T-helper 2 cell treated with Interferon-gamma antibody and Interleukin-4, amounts not matched to agents 100 ng/mL and 5 ng/mL, for 36 hours (primary cell): ENCODE data around the gene TMEM154. TPM values are rescaled to one million over a fixed set of nuclear protein-coding genes. Genes with fewer than 3 reads are reported as not detected.

ENCODE experiments used
- intact Hi-C: fragments of 100-400 bp; cut with micrococcal nuclease; formaldehyde crosslinking; loops from one replicate; pipeline ENCODE4 v1.15.1; 2023
- total RNA-seq: library from RNA; stranded (reverse); gene quantifications from 2 replicates; pipeline ENCODE4 v1.2.3, GENCODE V29; 2022

The TMEM154 gene
- total RNA-seq, 1 donor from 2014 or later: 29.7 TPM

GRCh38 chr4:152598454-152598853, 81.3 kb downstream of the TMEM154 start:
- intact Hi-C loops: no loop called here

DNA sequence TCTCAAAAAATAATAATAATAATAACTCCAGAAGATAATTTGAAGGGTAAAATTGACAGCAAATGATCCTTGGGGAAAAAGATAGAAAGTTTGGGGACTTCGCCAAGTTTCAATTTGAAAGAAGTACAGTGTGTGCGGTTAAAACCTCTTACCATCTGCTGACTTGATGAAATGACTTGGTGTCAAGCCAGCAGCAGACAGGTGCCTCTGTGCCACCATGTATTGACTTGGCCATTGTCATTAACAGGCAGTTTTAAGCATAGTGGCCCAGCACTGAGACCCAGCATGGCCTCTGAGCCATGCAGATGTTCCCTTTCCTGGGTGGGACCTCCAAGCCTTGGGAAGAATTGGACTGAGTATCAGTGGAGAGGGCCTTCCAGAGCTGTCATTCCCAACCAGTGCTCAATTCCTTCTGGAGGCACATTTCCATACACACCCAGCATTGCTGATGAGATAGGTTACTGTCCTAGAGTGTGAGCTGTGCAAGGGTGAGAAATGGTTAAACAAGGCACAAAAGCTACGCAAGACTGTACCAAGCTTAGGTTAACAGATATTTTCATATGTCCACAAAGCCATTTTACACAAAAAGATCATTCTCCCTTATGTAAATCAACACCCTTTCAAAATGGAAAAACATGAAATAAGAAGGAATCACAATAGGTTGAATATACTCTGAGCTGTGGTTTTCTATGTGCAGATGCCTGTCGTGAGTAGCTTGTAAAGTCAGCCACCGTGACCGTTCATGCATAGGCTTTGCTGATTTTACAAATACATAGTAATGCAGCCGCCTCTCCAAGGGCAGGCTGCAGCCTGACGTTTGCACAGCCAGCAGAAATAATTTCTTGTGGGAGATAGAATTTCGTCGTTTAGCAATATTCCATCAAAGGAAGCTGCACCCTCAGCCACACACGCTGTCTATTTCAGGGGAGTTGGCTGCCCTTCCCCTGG, 84.5 kb downstream of the TMEM154 start:
- intact Hi-C loops: no loop called here

DNA sequence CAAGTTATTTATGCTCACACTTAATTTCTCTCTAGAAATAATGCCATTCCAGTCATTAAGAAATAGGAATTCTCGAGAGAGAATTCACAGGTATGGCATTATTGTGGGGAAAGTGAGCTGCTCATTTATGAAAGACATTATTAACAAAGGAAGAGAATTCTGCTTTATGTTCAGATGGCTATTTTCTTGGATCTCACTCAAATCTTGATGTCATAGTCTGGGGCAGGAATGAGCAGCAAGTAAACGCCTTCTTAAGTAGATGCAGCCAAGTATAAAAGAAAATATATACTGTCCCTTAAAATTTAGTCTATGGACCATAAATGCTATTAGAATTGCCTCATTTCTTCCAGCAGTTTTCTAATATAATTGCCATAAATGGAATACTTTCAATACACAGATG, 85.7 kb downstream of the TMEM154 start:
- intact Hi-C loops: no loop called here

DNA sequence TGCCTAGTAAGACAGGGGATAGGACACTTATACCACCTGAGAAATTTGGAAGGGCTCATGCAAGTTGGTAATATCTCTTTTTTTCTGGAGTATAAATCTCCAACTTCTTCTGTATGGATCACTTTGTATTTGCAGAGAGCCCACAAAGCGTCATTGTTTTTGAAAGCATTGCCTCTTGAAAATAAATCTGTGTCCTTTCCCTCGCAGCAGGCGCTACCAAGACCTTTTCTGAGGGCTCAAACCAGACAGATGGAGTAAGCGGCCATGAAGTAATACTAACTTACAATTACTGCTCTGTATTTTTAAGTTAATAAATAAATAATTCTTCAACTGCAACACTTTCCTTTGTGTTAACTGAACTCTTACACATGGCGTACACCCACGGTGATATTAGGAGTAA, 87.9 kb downstream of the TMEM154 start:
- intact Hi-C loops: loop anchor here (1.0 kb wide), 1 partner anchor 56 kb away; the partner anchor contains the start of gene FBXW7

GRCh38 chr4:152591396-152591795, 88.4 kb downstream of the TMEM154 start:
- intact Hi-C loops: loop anchor here (1.0 kb wide), 1 partner anchor 55 kb away; the partner anchor contains the start of gene FBXW7

DNA sequence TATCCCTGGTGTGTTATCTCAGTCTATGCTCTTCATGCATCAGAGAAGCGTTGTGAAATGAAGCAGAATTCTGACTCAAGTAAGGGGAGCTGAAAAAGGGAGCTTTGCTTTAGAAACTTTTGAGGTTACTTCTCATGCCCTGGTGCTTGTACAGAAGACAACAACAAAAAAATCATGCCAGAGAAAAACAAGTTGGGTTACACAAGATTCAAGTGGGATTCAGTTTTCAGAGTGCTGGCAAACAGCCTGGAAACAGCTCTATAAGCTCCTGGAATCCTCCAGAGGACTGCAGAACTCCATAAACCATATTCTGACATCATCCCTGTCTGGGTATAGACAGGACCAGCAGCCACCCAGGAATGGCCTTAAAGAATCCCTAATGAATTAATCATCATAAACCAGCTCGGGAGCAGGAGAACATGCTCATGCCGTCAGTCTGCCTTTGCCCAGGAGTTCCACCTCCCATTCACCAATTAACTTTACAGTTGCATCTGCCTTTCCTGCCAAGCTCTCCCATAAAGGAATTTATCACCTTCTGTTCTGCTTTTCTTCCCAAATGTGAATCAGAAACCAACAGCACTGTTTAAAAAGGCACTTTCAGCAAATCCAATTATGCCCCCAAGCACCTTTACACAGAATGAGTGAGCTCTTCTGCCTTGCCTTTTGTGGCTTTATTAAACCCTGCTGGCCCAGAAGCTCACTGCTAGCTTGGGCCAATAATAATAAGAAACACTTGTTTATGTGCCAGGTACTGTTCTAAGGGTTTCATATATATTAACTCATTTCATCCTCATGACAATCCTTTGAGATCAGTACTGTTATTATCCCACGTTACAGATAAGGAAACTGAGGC, 89.4 kb downstream of the TMEM154 start:
- intact Hi-C loops: loop anchor here (1.0 kb wide), 1 partner anchor 54 kb away; the partner anchor contains the start of gene FBXW7

DNA sequence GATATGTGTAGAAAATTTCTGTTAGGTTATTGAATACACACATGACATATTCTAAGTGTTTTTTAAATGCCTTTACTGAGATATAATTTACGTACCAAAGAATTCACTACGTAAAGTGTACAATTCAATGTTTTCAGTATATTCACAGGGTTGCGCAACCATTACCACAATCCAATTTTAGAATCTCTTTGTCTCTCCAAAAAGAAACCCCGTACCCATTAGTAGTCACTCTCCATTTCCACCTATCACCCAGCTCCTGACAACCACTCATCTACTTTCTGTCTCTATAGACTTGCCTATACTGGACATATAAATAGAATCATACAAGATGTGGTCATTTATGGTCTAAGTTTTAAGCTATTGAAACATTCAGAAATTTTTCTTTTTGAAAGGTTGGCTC, 90.9 kb downstream of the TMEM154 start:
- intact Hi-C loops: no loop called here

GRCh38 chr4:152587127-152587526, 92.7 kb downstream of the TMEM154 start:
- intact Hi-C loops: no loop called here

DNA sequence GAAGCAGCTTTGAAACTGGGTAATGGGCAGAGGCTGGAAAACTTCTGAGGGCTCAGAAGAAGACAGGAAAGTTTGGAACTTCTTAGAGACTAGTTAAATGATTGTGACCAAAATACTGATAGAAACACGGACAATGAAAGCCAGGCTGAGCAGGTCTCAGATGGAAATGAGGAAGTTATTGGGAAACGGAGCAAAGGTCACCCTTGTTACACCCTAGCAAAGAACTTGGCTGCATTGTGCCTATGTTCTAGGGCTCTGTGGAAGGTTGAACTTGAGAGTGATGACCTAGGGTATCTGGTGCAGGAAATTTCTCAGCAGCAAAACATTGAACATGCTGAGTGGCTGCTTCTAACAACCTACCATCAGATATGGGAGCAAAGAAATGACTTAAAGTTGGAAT, 93.1 kb downstream of the TMEM154 start:
- intact Hi-C loops: no loop called here

DNA sequence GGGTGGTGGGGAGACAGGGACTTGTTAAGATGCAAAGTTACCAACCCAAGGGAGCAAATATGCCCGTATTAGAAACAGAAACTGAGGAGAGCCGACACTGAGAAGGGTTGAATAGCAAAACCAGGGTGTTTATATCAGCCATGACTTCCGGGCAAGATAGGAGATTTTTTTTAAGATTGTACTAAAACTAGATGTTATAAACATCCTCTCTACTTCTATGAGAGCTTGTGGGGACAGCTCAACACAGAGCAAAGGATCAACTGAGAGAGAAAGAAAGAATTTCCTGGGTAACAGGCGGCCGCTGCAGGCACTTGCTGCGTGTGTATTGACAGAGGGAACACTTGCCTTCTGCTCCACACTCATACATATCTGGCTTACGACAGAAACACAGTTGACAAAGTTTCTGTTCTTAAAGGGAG, 94.8 kb downstream of the TMEM154 start:
- intact Hi-C loops: no loop called here

DNA sequence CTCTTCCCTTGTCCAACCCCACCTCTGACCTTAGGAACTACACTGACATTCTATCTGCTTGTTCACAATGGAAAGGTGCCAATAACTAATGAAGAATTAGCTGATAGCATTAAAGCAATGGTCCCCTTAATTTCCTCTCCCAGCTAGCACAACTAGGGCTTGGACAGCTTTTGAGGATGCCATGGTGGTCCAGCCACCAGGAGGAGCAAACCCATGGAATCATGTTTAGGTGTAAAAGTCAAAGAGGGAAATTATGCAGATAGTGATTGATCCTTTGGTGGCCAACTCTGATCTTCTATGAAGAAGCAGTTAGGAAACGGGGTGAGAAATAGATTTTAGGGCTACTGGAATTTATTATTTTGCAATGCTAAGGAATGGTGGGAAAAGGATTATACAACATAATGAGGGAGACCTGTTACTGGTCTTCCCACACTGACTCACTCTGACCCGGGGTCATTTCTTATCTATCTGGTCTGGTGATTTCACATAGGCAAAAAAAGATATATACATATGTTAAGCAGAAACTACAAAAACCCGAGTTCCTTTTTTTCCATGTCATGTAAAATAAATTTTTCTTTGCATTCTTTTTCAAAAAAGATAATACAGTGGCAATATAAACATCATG, 98.1 kb downstream of the TMEM154 start:
- intact Hi-C loops: no loop called here

DNA sequence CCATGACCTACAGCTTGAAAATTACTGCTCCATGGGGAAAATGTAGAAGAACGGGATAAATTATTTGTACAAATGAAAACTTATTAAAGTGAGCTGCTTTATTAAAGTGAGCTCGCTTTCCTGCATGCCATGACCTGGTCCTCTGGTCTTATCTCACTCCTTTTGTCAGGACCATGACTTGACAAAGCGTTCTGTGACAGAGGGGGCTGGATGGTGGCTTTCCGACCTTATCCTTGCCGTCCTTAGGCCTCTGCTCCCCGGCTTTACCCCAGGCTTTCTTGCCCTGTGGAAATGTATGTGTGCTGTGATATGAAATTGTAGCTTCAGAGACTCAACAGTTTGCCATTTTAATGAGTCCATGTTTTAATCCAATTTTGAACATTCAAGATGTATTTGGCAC, 99.9 kb downstream of the TMEM154 start:
- intact Hi-C loops: no loop called here

- intact Hi-C loops: no loop called here
Measured at GRCh38 chr4:152579107-152579764, 100.6 kb downstream of the TMEM154 start.

GRCh38 chr4:152578670-152579069, 101.1 kb downstream of the TMEM154 start:
- intact Hi-C loops: no loop called here

DNA sequence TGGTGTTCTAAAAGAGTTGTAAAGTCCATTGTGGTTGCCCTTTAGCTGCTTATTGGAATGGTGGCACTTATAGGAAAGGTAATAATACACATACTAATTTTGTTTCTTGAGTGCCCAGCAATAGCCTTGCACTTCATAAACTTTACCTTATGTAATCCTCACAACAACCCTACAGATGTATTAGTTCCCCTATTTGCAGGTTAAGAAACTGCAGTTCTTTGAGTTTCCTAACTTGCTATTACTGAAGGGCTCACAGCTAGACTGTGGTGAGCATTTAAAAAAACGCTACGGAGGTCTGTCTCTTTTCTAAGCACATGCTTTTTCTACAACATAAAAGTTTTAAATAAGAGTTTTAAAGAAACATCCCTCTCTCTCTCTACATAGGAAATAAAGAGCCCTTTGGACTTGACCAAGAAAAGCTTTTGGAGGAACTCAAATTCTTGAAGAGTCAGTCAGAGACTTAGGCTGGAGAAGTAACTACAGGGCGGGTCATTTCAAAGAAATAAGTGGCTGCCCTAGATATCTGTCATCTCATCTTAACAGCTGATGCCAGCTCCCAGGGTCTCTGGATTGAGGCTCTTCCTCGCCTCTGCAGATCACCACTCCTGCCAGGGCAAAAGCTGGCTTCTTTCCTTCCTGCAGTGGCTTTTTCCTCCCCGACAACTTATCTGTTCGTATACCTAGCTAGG, 101.9 kb downstream of the TMEM154 start:
- intact Hi-C loops: no loop called here

GRCh38 chr4:152575533-152575932, 104.3 kb downstream of the TMEM154 start:
- intact Hi-C loops: no loop called here

DNA sequence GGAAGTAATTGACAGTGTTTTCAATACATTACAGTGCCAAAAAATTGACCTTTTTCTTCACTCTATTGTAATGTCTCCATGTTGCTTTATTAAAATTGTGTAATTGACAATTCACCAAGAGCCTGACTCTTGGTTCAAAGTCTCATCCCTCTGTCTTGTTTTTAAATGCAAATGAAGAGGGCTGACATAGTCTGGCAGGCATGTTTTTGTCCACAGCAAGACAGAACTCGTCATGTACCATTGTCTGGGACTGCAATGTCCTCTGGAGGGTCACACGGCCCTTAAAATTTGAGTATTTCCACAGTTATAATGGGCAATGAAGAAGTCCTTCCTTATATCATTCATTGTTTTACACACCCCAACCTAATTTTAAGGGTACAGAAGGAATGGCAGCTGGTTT, 105.9 kb downstream of the TMEM154 start:
- intact Hi-C loops: no loop called here

DNA sequence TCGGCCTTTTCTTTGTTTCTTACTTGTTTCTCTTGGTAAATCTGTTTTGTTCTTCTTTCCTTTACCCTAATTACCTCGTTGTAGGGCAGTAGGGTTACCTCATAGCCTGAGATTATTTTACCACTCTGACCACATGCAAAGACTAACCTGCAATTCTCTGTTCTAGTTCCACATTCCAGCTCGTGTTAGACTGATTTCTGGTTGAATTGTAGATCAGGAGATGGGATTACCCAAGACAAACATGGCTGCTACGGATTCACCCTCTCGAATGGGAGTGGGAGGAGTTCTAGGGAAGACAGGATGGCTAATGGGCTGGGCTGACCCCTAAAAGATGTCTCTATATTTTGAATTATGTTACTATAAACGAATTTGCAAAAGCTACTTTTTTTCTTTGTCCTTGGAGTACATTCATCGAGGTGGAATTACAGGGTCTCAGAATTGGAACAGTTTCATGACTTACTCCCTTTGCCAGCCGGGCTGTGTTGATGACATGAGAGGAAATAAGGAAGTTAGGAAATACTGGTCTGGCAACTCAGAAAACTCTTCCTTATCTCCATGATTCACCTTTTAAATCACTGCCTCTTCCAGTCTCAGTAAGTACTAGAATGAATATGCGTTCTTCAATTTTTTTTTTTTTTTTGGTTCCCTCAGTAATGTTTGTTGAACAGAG, 107.2 kb downstream of the TMEM154 start:
- intact Hi-C loops: no loop called here

DNA sequence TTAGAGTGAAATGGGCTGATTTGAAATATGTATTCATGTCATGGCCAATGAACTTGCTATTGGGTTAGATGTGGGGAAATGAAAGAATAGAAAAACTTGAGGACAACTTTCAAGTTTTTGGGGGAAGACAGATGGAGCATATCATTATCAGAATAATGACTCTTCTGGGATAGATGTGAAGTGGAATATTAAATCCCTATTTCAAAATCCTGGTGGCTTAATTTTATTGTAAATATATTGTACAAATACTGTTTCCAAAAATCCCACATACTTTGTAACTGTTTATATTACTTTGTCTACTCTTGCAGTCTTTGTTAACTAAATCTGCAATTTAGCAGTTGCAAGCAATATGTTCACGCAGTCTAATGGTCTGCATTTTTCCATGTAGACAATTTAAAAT, 108.0 kb downstream of the TMEM154 start:
- intact Hi-C loops: no loop called here

DNA sequence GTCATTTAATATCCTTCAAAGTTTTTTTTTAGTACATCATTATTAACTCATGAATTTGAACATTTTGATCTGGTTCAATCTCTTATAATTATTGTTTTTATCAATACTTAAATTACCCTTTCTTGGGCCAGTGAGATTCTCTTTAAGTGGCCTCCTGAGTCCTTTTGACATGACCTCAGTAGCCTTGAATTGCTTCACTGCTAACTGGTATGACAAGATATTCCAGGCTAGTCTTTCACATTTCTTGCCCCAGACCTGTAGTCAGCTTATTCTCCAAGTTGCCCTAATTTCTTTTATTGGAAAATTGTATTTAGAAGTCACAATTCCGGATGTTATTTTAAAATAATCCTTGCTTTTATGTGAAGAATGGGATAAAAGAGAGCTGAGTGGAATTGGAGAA, 108.5 kb downstream of the TMEM154 start:
- intact Hi-C loops: no loop called here
